Psoas muscle (tissue), 8 donors: Measurements from ENCODE around the gene MAP7D1. TPM values are rescaled to one million over a fixed set of nuclear protein-coding genes. Genes with fewer than 3 reads are reported as not detected.
A peak's percentile ranks its signal among the peaks of the same experiment; 100 is the strongest.

Source experiments
- ATAC-seq, 4 donors: fragments of 200-7000 bp; cut with Tn5 transposase; one replicate each; pipeline ENCODE4 v1.9.1; 2020; ENCODE audit warnings: moderate library complexity in 3 of 4, mild to moderate bottlenecking in 2 of 4
- DNase-seq, 2 donors: peaks; one replicate each; pipeline ENCODE4 v3.0.0-alpha.2; 2020
- H3K27ac ChIP-seq: fragments of 200-600 bp; one replicate; pipeline ENCODE4 v1.8.0; 2022
- H3K27me3 ChIP-seq, 3 donors: fragments of 200-600 bp in 1 of 3; one replicate each; pipeline versions ENCODE4 v1.6.1 to v1.8.0; 2013 to 2022; ENCODE audit warnings: low read length in 2 of 3, mild to moderate bottlenecking in 2 of 3, moderate library complexity in 1 of 3; ENCODE audit not compliant: insufficient read depth in 3 of 3
- H3K36me3 ChIP-seq, 2 donors: fragments of 200-600 bp in 1 of 2; one replicate each; pipeline versions ENCODE4 v1.6.1 to v1.8.0; 2013 to 2022; ENCODE audit warnings: low read depth in 1 of 2, mild to moderate bottlenecking in 1 of 2, moderate library complexity in 1 of 2; ENCODE audit not compliant: insufficient read depth in 1 of 2
- H3K4me1 ChIP-seq: fragments of 200-600 bp; one replicate; pipeline ENCODE4 v1.8.0; 2022
- H3K4me3 ChIP-seq: fragments of 200-600 bp; one replicate; pipeline ENCODE4 v1.8.0; 2022; ENCODE audit warnings: mild to moderate bottlenecking
- H3K9me3 ChIP-seq: fragments of 200-600 bp; one replicate; pipeline ENCODE4 v1.8.0; 2022
- CTCF ChIP-seq: fragments of 200-600 bp; IDR thresholded peaks from one replicate; pipeline ENCODE4 v1.8.0; 2022; ENCODE audit warnings: antibody characterized with exemption
- WGBS, 3 donors: extraction: QIAGEN DNeasy Blood & Tissue Kit; methylation state at CpG; one replicate each; pipeline versions ENCODE4 v1.1.6 to v1.1.7; 2013; 5-methylcytosine and 5-hydroxymethylcytosine counted together
- intact Hi-C, 2 donors: fragments of 100-400 bp; cut with DNase I; formaldehyde crosslinking; loops; one replicate each; pipeline versions ENCODE4 v1.11.0 to v1.14.2; 2022
- polyA plus RNA-seq, 3 donors: library from polyadenylated mRNA; stranded (reverse); fragments of 200-250 nt; gene quantifications; one replicate each; pipeline ENCODE4 v1.2.3, GENCODE V29; 2013
- total RNA-seq, 4 donors: library from RNA; stranded (reverse); fragmentation: NEBNext Ultra II Directional in 2 of 4; extraction: Animal tissue kit (Norgen Biotek cat#: 25700) in 2 of 4; gene quantifications; one replicate each; pipeline versions ENCODE4 v1.2.1 to v1.2.4, GENCODE V29; 2021 to 2023
- donor health status: healthy with polysubstance abuse.
- donor health status: DM: no; HTN: no; CAD: no; lungs with moderate emphysema.
- donor health status: Bipolar disorder and iron deficiency.
- donor health status: healthy.
- donor health status: DM: yes; HTN: yes; CAD: no.
- donor health status: DM: no; HTN: no; CAD: no.
- donor health status: DM: no; HTN: no; CAD: no.
- donor health status: DM: yes; HTN: yes; CAD: no.

Gene MAP7D1
- total and polyA plus RNA-seq, 7 donors: 117 to 342 (median 212) TPM

- intact Hi-C loops: no loop called here
- DNase-seq (no peak), ATAC-seq (no peak)
- Histone ChIP-seq H3K27me3 (no peaks in the 10 kb centered on the region), H3K4me1 (peaks cover 19% of the 10 kb centered on the region), H3K4me3 (no peak overlapping the region), H3K27ac (no peak overlapping the region), H3K36me3 (peaks cover 0 to 9% of the 10 kb centered on the region in 2 donors), H3K9me3 (no peaks in the 10 kb centered on the region)
- no peak for TF ChIP-seq CTCF
- 53 to 71% (median 65%) methylated on average over 3 of the region's 3 CpGs for WGBS, 3 donors
Measured at GRCh38 chr1:36132029-36132428, 23.9 kb upstream of the MAP7D1 start.

- intact Hi-C loops: no loop called here
- no peak for TF ChIP-seq CTCF
- no peaks in the 10 kb centered on the region for H3K27me3 ChIP-seq
- H3K4me3 ChIP-seq: no peak overlapping the region
- ATAC-seq (no peak), DNase-seq (peak in 1 of 2 donors; percentile 61)
- no peak overlapping the region for H3K27ac ChIP-seq
- peaks cover 23% of the 10 kb centered on the region for H3K4me1 ChIP-seq
- peaks cover 2 to 23% of the 10 kb centered on the region in 2 donors for H3K36me3 ChIP-seq
- 83 to 91% (median 84%) methylated on average over 3 of the region's 3 CpGs for WGBS, 3 donors
- H3K9me3 ChIP-seq: no peaks in the 10 kb centered on the region
Measured at GRCh38 chr1:36133484-36133883, 22.5 kb upstream of the MAP7D1 start.

- WGBS, 3 donors: 61 to 64% (median 63%) methylated on average over 6 of the region's 6 CpGs
Measured at GRCh38 chr1:36134031-36134430, 21.9 kb upstream of the MAP7D1 start.

GRCh38 chr1:36134505-36135329, 21.2 kb upstream of the MAP7D1 start:
- 54 to 63% (median 58%) methylated on average over 7 of the region's 7 CpGs for WGBS, 3 donors
- H3K36me3 ChIP-seq: peaks cover 2 to 36% of the 10 kb centered on the region in 2 donors
- ATAC-seq (peak; percentile 59 to 70 (median 66)), DNase-seq (peak in 1 of 2 donors; percentile 58)
- peak; percentile 68 for TF ChIP-seq CTCF
- peak overlapping the region; percentile 82 for H3K27ac ChIP-seq
- intact Hi-C loops: loop anchor here (2.0 to 5.0 kb wide), 2 partner anchors 36 to 37 kb away; no protein-coding TSS in a partner anchor
- no peaks in the 10 kb centered on the region for H3K9me3 ChIP-seq
- H3K4me1 ChIP-seq: peaks cover 28% of the 10 kb centered on the region
- H3K4me3 ChIP-seq: no peak overlapping the region
- no peaks in the 10 kb centered on the region for H3K27me3 ChIP-seq

More at GRCh38 chr1:36134031-36134430, 21.9 kb upstream of the MAP7D1 start:
- Histone ChIP-seq H3K27ac (no peak overlapping the region), H3K4me1 (peaks cover 23% of the 10 kb centered on the region), H3K4me3 (no peak overlapping the region), H3K36me3 (peaks cover 2 to 29% of the 10 kb centered on the region in 2 donors), H3K27me3 (no peaks in the 10 kb centered on the region), H3K9me3 (no peaks in the 10 kb centered on the region)
- ATAC-seq (no peak), DNase-seq (no peak)
- intact Hi-C loops: loop anchor here in 1 of 2 donors (2.0 kb wide), 1 partner anchor 35 kb away; no protein-coding TSS in a partner anchor
- no peak for TF ChIP-seq CTCF
